HEK293T (cell line): ENCODE results near the gene SEPTIN14.
"Not testable (repeated sequence)": the region's sequence is repeated elsewhere in the genome, so short reads cannot be mapped to it uniquely, and the experiment has no call there.

Experiments used
- CTCF ChIA-PET: fragments of 350-600 bp; formaldehyde crosslinking; extraction: SDS; loops from one replicate; lab custom pipeline; 2021; ENCODE audit warnings: antibody characterized with exemption, inconsistent platforms; lab: Yijun Ruan, JAX
- POLR2A ChIA-PET: fragments of 350-600 bp; formaldehyde crosslinking; extraction: SDS; loops from one replicate; lab custom pipeline; 2020; ENCODE audit warnings: antibody characterized with exemption, inconsistent platforms; lab: Yijun Ruan, JAX
- DNase-seq: peaks from one replicate; pipeline ENCODE4 v3.0.0; 2012; ENCODE audit warnings: mixed read lengths; ENCODE audit errors: extremely low spot score
- ARNT ChIP-seq: fragments of 450-650 bp; IDR thresholded peaks from 2 replicates; pipeline ENCODE4 v1.6.1; 2017; ENCODE audit warnings: mild to moderate bottlenecking
- BHLHE40 ChIP-seq: fragments of 450-650 bp; IDR thresholded peaks from 2 replicates; pipeline ENCODE4 v1.6.1; 2016; ENCODE audit warnings: mild to moderate bottlenecking, moderate library complexity, borderline replicate concordance
- CTBP1 ChIP-seq: fragments of 450-650 bp; IDR thresholded peaks from 2 replicates; pipeline ENCODE4 v1.6.1; 2016; ENCODE audit warnings: borderline replicate concordance
- ELF4 ChIP-seq: fragments of 450-650 bp; IDR thresholded peaks from 2 replicates; pipeline ENCODE4 v1.6.1; 2017; ENCODE audit warnings: antibody characterized with exemption
- FOXA1 ChIP-seq: fragments of 450-650 bp; IDR thresholded peaks from 2 replicates; pipeline ENCODE4 v1.6.1; 2016; ENCODE audit warnings: mild to moderate bottlenecking
- FOXK2 ChIP-seq: fragments of 450-650 bp; IDR thresholded peaks from 2 replicates; pipeline ENCODE4 v1.6.1; 2016; ENCODE audit warnings: mild to moderate bottlenecking
- FOXM1 ChIP-seq: fragments of 450-650 bp; IDR thresholded peaks from 2 replicates; pipeline ENCODE4 v1.6.1; 2017; ENCODE audit warnings: mild to moderate bottlenecking, borderline replicate concordance
- HDGF ChIP-seq: fragments of 450-650 bp; IDR thresholded peaks from 2 replicates; pipeline ENCODE4 v1.6.1; 2017; ENCODE audit warnings: antibody characterized with exemption, borderline replicate concordance
- L3MBTL2 ChIP-seq: fragments of 450-650 bp; conservative IDR thresholded peaks from 2 replicates; pipeline ENCODE4 v1.6.1; 2016; ENCODE audit warnings: mild to moderate bottlenecking
- LEF1 ChIP-seq: fragments of 450-650 bp; IDR thresholded peaks from 2 replicates; pipeline ENCODE4 v1.6.1; 2017; ENCODE audit warnings: mild to moderate bottlenecking, borderline replicate concordance
- NFRKB ChIP-seq: fragments of 450-650 bp; IDR thresholded peaks from 2 replicates; pipeline ENCODE4 v1.6.1; 2016; ENCODE audit warnings: mild to moderate bottlenecking, moderate library complexity
- PKNOX1 ChIP-seq: fragments of 450-650 bp; IDR thresholded peaks from 2 replicates; pipeline ENCODE4 v1.6.1; 2016
- SP1 ChIP-seq: fragments of 450-650 bp; IDR thresholded peaks from 2 replicates; pipeline ENCODE4 v1.6.1; 2017
- SUZ12 ChIP-seq: fragments of 450-650 bp; IDR thresholded peaks from 2 replicates; pipeline ENCODE4 v1.6.1; 2016; ENCODE audit warnings: mild to moderate bottlenecking
- TARDBP ChIP-seq: fragments of 450-650 bp; IDR thresholded peaks from 2 replicates; pipeline ENCODE4 v1.6.1; 2016
- ZNF384 ChIP-seq: fragments of 450-650 bp; IDR thresholded peaks from 2 replicates; pipeline ENCODE4 v1.6.1; 2016

Gene SEPTIN14

GRCh38 chr7:55862652-55863051 is at the start of gene SEPTIN14:
Gene SEPTIN14, minus strand, starts transcription at chr7:55862752. Its CDS starts 756 bp downstream, at chr7:55861996.
- CTCF ChIA-PET, POLR2A ChIA-PET, DNase-seq: not testable (repeated sequence)

GRCh38 chr7:55903985-55904759 is 41.6 kb upstream of the SEPTIN14 start:
- ChIA-PET CTCF (no interaction called here), POLR2A (no interaction called here)
- TF ChIP-seq HDGF (no peak), FOXA1 (no peak), ELF4 (no peak), NFRKB (no peak), BHLHE40 (no peak), L3MBTL2 (no peak), TARDBP (no peak), LEF1 (no peak), ARNT (no peak), SUZ12 (no peak), FOXM1 (no peak), SP1 (no peak), ZNF384 (no peak), PKNOX1 (no peak), FOXK2 (no peak), CTBP1 (no peak)
- DNase-seq: no peak

- DNase-seq, CTCF ChIA-PET, POLR2A ChIA-PET: not testable (repeated sequence)
Observed at GRCh38 chr7:55901059-55901458, 38.5 kb upstream of the SEPTIN14 start.

GRCh38 chr7:55898287-55898686 is 35.7 kb upstream of the SEPTIN14 start:
- ChIA-PET POLR2A (no interaction called here), CTCF (no interaction called here)
- no peak for DNase-seq
- TF ChIP-seq ELF4: no peak
- TF ChIP-seq TARDBP: no peak
- no peak for TF ChIP-seq FOXK2
- no peak for TF ChIP-seq HDGF
- no peak for TF ChIP-seq LEF1
- no peak for TF ChIP-seq ARNT
- no peak for TF ChIP-seq SP1
- TF ChIP-seq FOXM1: no peak
- TF ChIP-seq BHLHE40: no peak
- TF ChIP-seq L3MBTL2: no peak
- no peak for TF ChIP-seq NFRKB
- no peak for TF ChIP-seq CTBP1
- no peak for TF ChIP-seq SUZ12
- no peak for TF ChIP-seq FOXA1
- no peak for TF ChIP-seq PKNOX1
- TF ChIP-seq ZNF384: no peak

GRCh38 chr7:55895021-55895420 is 32.5 kb upstream of the SEPTIN14 start:
- DNase-seq: no peak
- TF ChIP-seq BHLHE40: no peak
- TF ChIP-seq ELF4: no peak
- TF ChIP-seq PKNOX1: no peak
- no peak for TF ChIP-seq FOXK2
- TF ChIP-seq L3MBTL2: no peak
- no peak for TF ChIP-seq NFRKB
- TF ChIP-seq HDGF: no peak
- no peak for TF ChIP-seq LEF1
- no peak for TF ChIP-seq FOXM1
- TF ChIP-seq ZNF384: no peak
- POLR2A ChIA-PET: no interaction called here
- CTCF ChIA-PET: no interaction called here

GRCh38 chr7:55893940-55894339 is 31.4 kb upstream of the SEPTIN14 start:
- ChIA-PET CTCF (no interaction called here), POLR2A (no interaction called here)
- TF ChIP-seq ARNT: no peak
- no peak for DNase-seq

- DNase-seq, POLR2A ChIA-PET, CTCF ChIA-PET: not testable (repeated sequence)
Observed at GRCh38 chr7:55888378-55888777, 25.8 kb upstream of the SEPTIN14 start.
